ENCODE measurements around the gene CPNE1.

CPNE1 gene

GRCh38 chr20:35597186-35597585, 67.5 kb downstream of the CPNE1 start:
- no peak for DNase-seq

GRCh38 chr20:35595901-35596300, 68.8 kb downstream of the CPNE1 start:
- DNase-seq = no peak

- DNase-seq = no peak
Observed at GRCh38 chr20:35595456-35595855, 69.2 kb downstream of the CPNE1 start.

- DNase-seq = no peak
Observed at GRCh38 chr20:35592339-35592974, 72.2 kb downstream of the CPNE1 start.

GRCh38 chr20:35588397-35588796, 76.3 kb downstream of the CPNE1 start:
- DNase-seq = no peak

- DNase-seq = no peak
Observed at GRCh38 chr20:35587436-35587835, 77.3 kb downstream of the CPNE1 start.

- no peak for DNase-seq
Observed at GRCh38 chr20:35586751-35587425, 77.8 kb downstream of the CPNE1 start.

- no peak for DNase-seq
Observed at GRCh38 chr20:35583636-35584560, 80.8 kb downstream of the CPNE1 start.

GRCh38 chr20:35582741-35583404, 81.8 kb downstream of the CPNE1 start:
- no peak for DNase-seq

GRCh38 chr20:35582131-35582530, 82.6 kb downstream of the CPNE1 start:
- no peak for DNase-seq

- DNase-seq = no peak
Observed at GRCh38 chr20:35579196-35579595, 85.5 kb downstream of the CPNE1 start.

- DNase-seq = no peak
Observed at GRCh38 chr20:35578469-35578868, 86.2 kb downstream of the CPNE1 start.

- DNase-seq = no peak
Observed at GRCh38 chr20:35576816-35577215, 87.9 kb downstream of the CPNE1 start.

Data from cortex of kidney (tissue), 1 donor.